ENCODE measurements around the gene GPC6.

GPC6 gene

GRCh38 chr13:93721483-93721882 is 494.9 kb downstream of the GPC6 start:
- H3K4me3 ChIP-seq (replicated peaks; ENCODE audit: insufficient read depth, low read length) = no peak overlapping the region
- TF ChIP-seq REST (IDR thresholded peaks at IDR 0.05; ENCODE audit: insufficient replicate concordance, low read depth) = no peak
- no peak for TF ChIP-seq GABPA (IDR thresholded peaks at IDR 0.05; ENCODE audit: low read depth)
- TF ChIP-seq POLR2AphosphoS5 (IDR thresholded peaks at IDR 0.05; ENCODE audit: low read depth) = no peak
- no peak for TF ChIP-seq SPI1 (IDR thresholded peaks at IDR 0.05; ENCODE audit: borderline replicate concordance, low read depth)
- no peak for TF ChIP-seq CTCF (IDR thresholded peaks at IDR 0.05; ENCODE audit: insufficient read depth, low read length)
- no peak overlapping the region for H3K27ac ChIP-seq (replicated peaks)
- no peak for DNase-seq (ENCODE audit: low read depth in 1 of 2, low spot score in 1 of 2)
- H3K27me3 ChIP-seq (ENCODE audit: insufficient read depth, poor library complexity, severe bottlenecking) = no peaks in the 10 kb centered on the region

GRCh38 chr13:93723316-93723715 is 496.7 kb downstream of the GPC6 start:
- Histone ChIP-seq H3K27ac (replicated peaks) (no peak overlapping the region), H3K27me3 (ENCODE audit: insufficient read depth, poor library complexity, severe bottlenecking) (no peaks in the 10 kb centered on the region), H3K4me3 (replicated peaks; ENCODE audit: insufficient read depth, low read length) (no peak overlapping the region)
- no peak for DNase-seq (ENCODE audit: low read depth in 1 of 2, low spot score in 1 of 2)
- TF ChIP-seq SPI1 (IDR thresholded peaks at IDR 0.05; ENCODE audit: borderline replicate concordance, low read depth) (no peak), CTCF (IDR thresholded peaks at IDR 0.05; ENCODE audit: insufficient read depth, low read length) (no peak), REST (IDR thresholded peaks at IDR 0.05; ENCODE audit: insufficient replicate concordance, low read depth) (no peak), POLR2AphosphoS5 (IDR thresholded peaks at IDR 0.05; ENCODE audit: low read depth) (no peak), GABPA (IDR thresholded peaks at IDR 0.05; ENCODE audit: low read depth) (no peak)

DNA sequence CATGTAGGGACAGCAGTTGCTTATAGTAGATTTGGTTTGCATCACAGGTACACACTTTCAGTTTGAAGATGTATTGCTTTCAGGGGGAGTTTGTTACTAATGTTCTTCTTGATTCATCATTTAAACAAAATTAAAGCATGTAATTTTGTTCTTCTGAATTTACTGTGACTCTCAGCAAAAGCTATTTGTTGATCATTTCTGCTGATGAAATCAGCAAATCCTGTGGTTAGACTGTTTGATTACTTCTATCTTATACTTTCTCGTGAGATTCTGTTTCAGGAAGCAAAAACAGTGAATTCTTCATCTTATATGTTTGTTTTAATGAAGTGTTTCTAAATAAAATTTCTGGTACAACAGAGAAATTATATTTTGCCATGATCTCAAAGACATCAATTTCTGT is 497.6 kb downstream of the GPC6 start:
- Histone ChIP-seq H3K27ac (replicated peaks) (no peak overlapping the region), H3K27me3 (ENCODE audit: insufficient read depth, poor library complexity, severe bottlenecking) (no peaks in the 10 kb centered on the region), H3K4me3 (replicated peaks; ENCODE audit: insufficient read depth, low read length) (no peak overlapping the region)
- TF ChIP-seq GABPA (IDR thresholded peaks at IDR 0.05; ENCODE audit: low read depth) (no peak), REST (IDR thresholded peaks at IDR 0.05; ENCODE audit: insufficient replicate concordance, low read depth) (no peak)
- DNase-seq (ENCODE audit: low read depth in 1 of 2, low spot score in 1 of 2) = no peak

Data from HL-60 (cell line).